ENCODE results near the gene ACY1.

Gene ACY1

GRCh38 chr3:52006820-52007133, 23.4 kb downstream of the ACY1 start:
- no peak for DNase-seq (ENCODE audit: low read depth, low spot score)
- Histone ChIP-seq H3K27ac (no peak overlapping the region), H3K9ac (ENCODE audit: insufficient read length) (no peak overlapping the region), H3K9me3 (ENCODE audit: low read depth, low read length) (no peaks in the 10 kb centered on the region), H3K4me3 (no peak overlapping the region), H3K36me3 (ENCODE audit: insufficient read depth, low read length) (no peaks in the 10 kb centered on the region)
- TF ChIP-seq POLR2AphosphoS5 (IDR thresholded peaks at IDR 0.05; ENCODE audit: borderline replicate concordance, low read depth, low read length), result no peak

DNA sequence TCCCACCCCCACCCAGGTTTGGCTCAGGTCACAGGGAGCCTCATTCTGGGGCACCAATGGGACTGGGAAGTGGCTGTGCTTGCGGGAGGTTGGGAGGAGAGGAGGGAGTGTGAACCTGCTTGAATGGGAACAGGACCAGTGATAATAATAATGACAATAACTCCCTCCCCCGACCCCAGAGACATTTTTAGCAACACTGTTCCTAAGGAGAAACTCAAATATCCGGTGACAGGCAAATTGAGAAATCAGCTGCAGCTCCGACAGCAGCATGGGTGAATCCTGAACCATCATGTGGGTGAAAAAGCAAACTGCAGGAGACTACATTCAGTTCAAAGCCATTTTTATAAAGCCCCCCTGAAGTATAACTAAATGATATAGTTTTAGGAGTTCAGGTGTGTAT, 24.0 kb downstream of the ACY1 start:
- Histone ChIP-seq H3K4me3 (no peak overlapping the region), H3K9me3 (ENCODE audit: low read depth, low read length) (no peaks in the 10 kb centered on the region), H3K27ac (no peak overlapping the region), H3K36me3 (ENCODE audit: insufficient read depth, low read length) (no peaks in the 10 kb centered on the region), H3K9ac (ENCODE audit: insufficient read length) (no peak overlapping the region)
- DNase-seq (ENCODE audit: low read depth, low spot score), result no peak
- TF ChIP-seq EZH2 (IDR thresholded peaks at IDR 0.05) (no peak), POLR2AphosphoS5 (IDR thresholded peaks at IDR 0.05; ENCODE audit: borderline replicate concordance, low read depth, low read length) (no peak), FOXP2 (optimal IDR thresholded peaks at IDR 0.05; ENCODE audit: control extremely low read depth, extremely low read length, insufficient read depth) (no peak)

DNA sequence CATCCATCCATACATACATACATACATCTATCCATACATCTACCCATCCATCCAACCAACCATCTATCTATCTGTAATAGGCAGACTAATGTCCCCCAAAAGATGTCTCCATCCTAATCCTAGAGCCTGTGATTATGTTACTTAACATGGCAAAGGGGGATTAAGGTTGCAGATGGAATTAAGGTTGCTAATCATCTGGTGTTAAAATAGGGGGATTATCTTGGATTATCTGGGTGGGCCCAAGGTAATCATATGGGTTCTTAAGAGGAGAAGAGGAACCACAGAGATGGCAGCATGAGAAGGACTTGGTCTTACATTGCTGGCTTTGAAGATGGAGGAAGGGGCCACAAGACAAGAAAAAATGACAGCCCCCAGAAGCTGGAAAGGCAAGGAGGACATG, 27.1 kb downstream of the ACY1 start:
- no peak overlapping the region for H3K4me3 ChIP-seq

DNA sequence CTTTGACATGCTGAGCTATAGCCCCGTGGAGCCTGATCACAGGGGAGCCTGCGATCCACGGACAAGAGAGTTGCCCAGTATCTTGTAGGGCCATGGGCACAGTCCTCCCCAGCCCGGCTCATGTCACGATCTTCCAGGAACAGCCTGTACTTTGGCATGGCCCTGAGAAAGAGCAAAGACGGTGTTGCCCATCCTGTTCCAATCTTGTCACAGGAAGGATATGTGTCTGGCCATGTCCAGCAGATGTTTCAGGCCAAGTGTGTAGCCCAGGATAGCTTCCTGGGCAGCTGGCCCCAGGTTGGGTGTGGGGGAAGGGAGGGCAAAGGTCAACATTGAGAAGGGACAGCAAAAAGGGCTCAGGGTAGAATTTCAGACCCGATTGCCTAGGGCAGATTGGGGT, 29.4 kb downstream of the ACY1 start:
- no peak for DNase-seq (ENCODE audit: low read depth, low spot score)
- Histone ChIP-seq H3K9ac (ENCODE audit: insufficient read length) (no peak overlapping the region), H3K9me3 (ENCODE audit: low read depth, low read length) (no peaks in the 10 kb centered on the region), H3K36me3 (ENCODE audit: insufficient read depth, low read length) (no peaks in the 10 kb centered on the region), H3K4me3 (no peak overlapping the region), H3K27ac (no peak overlapping the region)
- TF ChIP-seq EZH2 (IDR thresholded peaks at IDR 0.05) (no peak), FOXP2 (optimal IDR thresholded peaks at IDR 0.05; ENCODE audit: control extremely low read depth, extremely low read length, insufficient read depth) (no peak), POLR2AphosphoS5 (IDR thresholded peaks at IDR 0.05; ENCODE audit: borderline replicate concordance, low read depth, low read length) (no peak)

More for the DNA sequence above, 27.1 kb downstream of the ACY1 start:
- no peak for DNase-seq (ENCODE audit: low read depth, low spot score)
- H3K27ac ChIP-seq, result no peak overlapping the region
- H3K9ac ChIP-seq (ENCODE audit: insufficient read length), result no peak overlapping the region
- H3K9me3 ChIP-seq (ENCODE audit: low read depth, low read length), result no peaks in the 10 kb centered on the region
- no peak for TF ChIP-seq EZH2 (IDR thresholded peaks at IDR 0.05)
- no peak for TF ChIP-seq FOXP2 (optimal IDR thresholded peaks at IDR 0.05; ENCODE audit: control extremely low read depth, extremely low read length, insufficient read depth)
- no peak for TF ChIP-seq POLR2AphosphoS5 (IDR thresholded peaks at IDR 0.05; ENCODE audit: borderline replicate concordance, low read depth, low read length)
- no peaks in the 10 kb centered on the region for H3K36me3 ChIP-seq (ENCODE audit: insufficient read depth, low read length)

DNA sequence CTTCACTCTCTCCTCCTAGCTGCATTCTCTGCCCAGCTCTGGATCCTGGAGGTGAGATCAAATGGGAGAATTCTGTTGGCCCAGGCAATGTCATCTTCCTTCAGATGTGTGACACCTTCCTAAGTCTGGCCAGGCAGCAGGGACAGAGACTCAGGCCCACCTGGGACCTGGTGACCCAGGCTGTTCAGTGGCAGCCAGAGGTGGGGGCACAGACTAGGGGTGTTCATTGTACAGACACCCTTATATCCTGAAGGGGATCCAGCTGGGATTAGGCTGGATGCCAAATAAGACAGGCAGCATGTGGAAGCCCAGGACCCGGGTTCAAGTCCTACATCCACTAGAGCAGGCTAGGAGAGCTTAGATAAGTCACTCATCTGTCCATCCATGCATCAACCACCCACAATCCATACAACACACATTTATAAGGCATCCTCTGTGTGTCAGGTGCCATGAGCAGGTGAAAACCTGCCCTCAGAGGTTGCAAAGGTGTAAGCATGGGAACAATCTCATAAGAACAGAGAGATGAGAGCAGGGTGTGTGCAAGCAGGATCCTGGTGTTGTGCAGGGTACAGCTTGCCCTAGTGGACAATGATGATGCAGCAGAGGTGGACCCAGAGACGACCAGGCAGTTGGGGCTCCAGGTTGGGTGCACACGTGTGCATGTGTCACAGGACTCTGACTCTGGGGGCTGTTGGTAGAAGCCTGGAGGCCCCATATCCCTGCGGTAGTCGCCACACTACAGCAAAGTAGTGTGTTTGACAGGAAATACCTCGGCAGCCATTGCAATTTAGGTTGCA, 30.7 kb downstream of the ACY1 start:
- Histone ChIP-seq H3K27ac (no peak overlapping the region), H3K4me3 (no peak overlapping the region), H3K36me3 (ENCODE audit: insufficient read depth, low read length) (no peaks in the 10 kb centered on the region), H3K9me3 (ENCODE audit: low read depth, low read length) (no peaks in the 10 kb centered on the region), H3K9ac (ENCODE audit: insufficient read length) (no peak overlapping the region)
- TF ChIP-seq POLR2AphosphoS5 (IDR thresholded peaks at IDR 0.05; ENCODE audit: borderline replicate concordance, low read depth, low read length) (no peak), EZH2 (IDR thresholded peaks at IDR 0.05) (no peak), FOXP2 (optimal IDR thresholded peaks at IDR 0.05; ENCODE audit: control extremely low read depth, extremely low read length, insufficient read depth) (no peak)
- no peak for DNase-seq (ENCODE audit: low read depth, low spot score)

DNA sequence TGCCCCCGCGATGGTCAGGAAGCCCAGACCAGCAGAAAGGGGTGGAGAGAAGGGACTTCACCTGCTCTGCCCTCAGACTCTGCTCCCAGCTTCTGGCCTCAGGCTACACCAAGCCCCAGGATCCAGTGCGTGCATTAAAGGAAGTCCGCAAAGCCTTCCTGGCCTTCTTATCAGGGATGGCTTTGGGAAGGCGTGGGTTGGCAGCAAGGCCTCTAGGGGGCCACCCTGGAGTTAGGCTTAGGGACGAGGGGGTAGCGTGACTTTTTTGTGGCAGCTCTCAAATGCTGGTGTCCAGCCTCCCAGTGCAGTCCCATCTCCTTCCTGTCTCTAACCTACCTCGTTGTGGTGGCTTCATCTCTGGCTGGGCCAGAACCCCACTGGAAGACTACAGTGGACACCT, 31.3 kb downstream of the ACY1 start:
- Histone ChIP-seq H3K9ac (ENCODE audit: insufficient read length) (no peak overlapping the region), H3K9me3 (ENCODE audit: low read depth, low read length) (no peaks in the 10 kb centered on the region), H3K27ac (no peak overlapping the region), H3K36me3 (ENCODE audit: insufficient read depth, low read length) (no peaks in the 10 kb centered on the region), H3K4me3 (no peak overlapping the region)
- no peak for DNase-seq (ENCODE audit: low read depth, low spot score)
- TF ChIP-seq POLR2AphosphoS5 (IDR thresholded peaks at IDR 0.05; ENCODE audit: borderline replicate concordance, low read depth, low read length), result no peak
- no peak for TF ChIP-seq FOXP2 (optimal IDR thresholded peaks at IDR 0.05; ENCODE audit: control extremely low read depth, extremely low read length, insufficient read depth)
- no peak for TF ChIP-seq EZH2 (IDR thresholded peaks at IDR 0.05)

- H3K36me3 ChIP-seq (ENCODE audit: insufficient read depth, low read length), result no peaks in the 10 kb centered on the region
- no peak for TF ChIP-seq FOXP2 (optimal IDR thresholded peaks at IDR 0.05; ENCODE audit: control extremely low read depth, extremely low read length, insufficient read depth)
- TF ChIP-seq EZH2 (IDR thresholded peaks at IDR 0.05), result no peak
- no peak for TF ChIP-seq POLR2AphosphoS5 (IDR thresholded peaks at IDR 0.05; ENCODE audit: borderline replicate concordance, low read depth, low read length)
- no peaks in the 10 kb centered on the region for H3K9me3 ChIP-seq (ENCODE audit: low read depth, low read length)
- no peak for DNase-seq (ENCODE audit: low read depth, low spot score)
- H3K4me3 ChIP-seq, result no peak overlapping the region
- no peak overlapping the region for H3K9ac ChIP-seq (ENCODE audit: insufficient read length)
- no peak overlapping the region for H3K27ac ChIP-seq
Measured at GRCh38 chr3:52015438-52016228, 32.3 kb downstream of the ACY1 start.

GRCh38 chr3:52017586-52017985, 34.3 kb downstream of the ACY1 start:
- DNase-seq (ENCODE audit: low read depth, low spot score), result no peak
- H3K27ac ChIP-seq, result no peak overlapping the region
- H3K36me3 ChIP-seq (ENCODE audit: insufficient read depth, low read length), result no peaks in the 10 kb centered on the region
- H3K9ac ChIP-seq (ENCODE audit: insufficient read length), result no peak overlapping the region
- no peaks in the 10 kb centered on the region for H3K9me3 ChIP-seq (ENCODE audit: low read depth, low read length)
- TF ChIP-seq FOXP2 (optimal IDR thresholded peaks at IDR 0.05; ENCODE audit: control extremely low read depth, extremely low read length, insufficient read depth) (no peak), POLR2AphosphoS5 (IDR thresholded peaks at IDR 0.05; ENCODE audit: borderline replicate concordance, low read depth, low read length) (no peak), EZH2 (IDR thresholded peaks at IDR 0.05) (no peak)
- H3K4me3 ChIP-seq, result no peak overlapping the region

Measured in SK-N-MC (cell line).